A673 (cell line): ENCODE measurements around the gene ENDOU. TPM values are rescaled to one million over a fixed set of nuclear protein-coding genes. Genes with fewer than 3 reads are reported as not detected.
A peak's percentile ranks its signal among the peaks of the same experiment; 100 is the strongest.

Source experiments
- BruUV-seq: library from RNA; stranded (reverse); fragments of 400-500 nt; replicated peaks from 2 replicates; lab custom pipeline; 2021; lab: Mats Ljungman, UMichigan
- CTCF ChIA-PET: fragments of 300-600 bp; sonication (Branson Sonifier 250); formaldehyde crosslinking; loops from one replicate; lab custom pipeline; 2022; ENCODE audit warnings: antibody characterized with exemption; lab: Charles Lee
- POLR2A ChIA-PET: fragments of 300-600 bp; sonication (Branson Sonifier 250); formaldehyde crosslinking; loops from one replicate; lab custom pipeline; 2022; ENCODE audit warnings: antibody characterized with exemption; ENCODE audit not compliant: low non-redundant PET; lab: Charles Lee
- DNase-seq: peaks from one replicate; pipeline ENCODE4 v3.0.0-alpha.2; 2015; ENCODE audit warnings: low spot score
- H3K27ac ChIP-seq: fragments of 200-600 bp; sonication (generic); 2 replicates; pipeline ENCODE4 v1.5.1; 2016; ENCODE audit warnings: mixed run types, low read depth, mild to moderate bottlenecking, mixed read lengths, antibody characterized with exemption, low read length; ENCODE audit not compliant: poor library complexity, severe bottlenecking
- H3K27me3 ChIP-seq: fragments of 200-600 bp; sonication (generic); replicated peaks from 2 replicates; pipeline ENCODE4 v1.6.1; 2017; ENCODE audit warnings: mixed run types, low read depth, mild to moderate bottlenecking, mixed read lengths, antibody characterized with exemption, low read length; ENCODE audit not compliant: insufficient read depth, poor library complexity
- H3K36me3 ChIP-seq: fragments of 200-600 bp; sonication (generic); 2 replicates; pipeline ENCODE4 v1.6.1; 2016; ENCODE audit warnings: mixed run types, mild to moderate bottlenecking, mixed read lengths, antibody characterized with exemption, low read length; ENCODE audit not compliant: insufficient read depth, poor library complexity, severe bottlenecking
- H3K4me1 ChIP-seq: fragments of 200-600 bp; sonication (generic); 2 replicates; pipeline ENCODE4 v1.6.1; 2017; ENCODE audit warnings: mixed run types, mild to moderate bottlenecking, mixed read lengths, antibody characterized with exemption, low read length; ENCODE audit not compliant: insufficient read depth, poor library complexity, severe bottlenecking
- H3K4me3 ChIP-seq: fragments of 200-600 bp; sonication (generic); 2 replicates; pipeline ENCODE4 v1.5.1; 2016; ENCODE audit warnings: low read depth, mixed run types, mild to moderate bottlenecking, mixed read lengths, low read length; ENCODE audit not compliant: poor library complexity, severe bottlenecking
- H3K9me3 ChIP-seq: fragments of 200-600 bp; sonication (generic); 2 replicates; pipeline ENCODE4 v1.6.1; 2016; ENCODE audit warnings: mixed run types, low read depth, mild to moderate bottlenecking, mixed read lengths, antibody characterized with exemption, low read length; ENCODE audit not compliant: poor library complexity, severe bottlenecking
- CTCF ChIP-seq: fragments of 300-800, 200-600 bp; sonication (generic); conservative IDR thresholded peaks from 2 replicates; pipeline ENCODE4 v1.5.1; 2017; ENCODE audit warnings: low read depth, mild to moderate bottlenecking, antibody characterized with exemption, low read length, moderate library complexity, mixed read lengths
- EZH2 ChIP-seq: fragments of 200-600 bp; sonication (generic); IDR thresholded peaks from 2 replicates; pipeline ENCODE4 v1.6.1; 2017; ENCODE audit warnings: borderline replicate concordance, low read depth, mild to moderate bottlenecking, mixed read lengths, antibody characterized with exemption, low read length; ENCODE audit not compliant: poor library complexity, severe bottlenecking
- intact Hi-C: fragments of 100-400 bp; cut with micrococcal nuclease; formaldehyde crosslinking; loops from one replicate; pipeline ENCODE4 v1.10.0; 2022; ENCODE audit not compliant: unreplicated experiment
- total RNA-seq: library from RNA; stranded (reverse); gene quantifications from 2 replicates; pipeline ENCODE4 v1.2.3, GENCODE V29; 2021

Gene ENDOU
- total RNA-seq, 1 experiment from 2014 or later, result 0.58 TPM

DNA sequence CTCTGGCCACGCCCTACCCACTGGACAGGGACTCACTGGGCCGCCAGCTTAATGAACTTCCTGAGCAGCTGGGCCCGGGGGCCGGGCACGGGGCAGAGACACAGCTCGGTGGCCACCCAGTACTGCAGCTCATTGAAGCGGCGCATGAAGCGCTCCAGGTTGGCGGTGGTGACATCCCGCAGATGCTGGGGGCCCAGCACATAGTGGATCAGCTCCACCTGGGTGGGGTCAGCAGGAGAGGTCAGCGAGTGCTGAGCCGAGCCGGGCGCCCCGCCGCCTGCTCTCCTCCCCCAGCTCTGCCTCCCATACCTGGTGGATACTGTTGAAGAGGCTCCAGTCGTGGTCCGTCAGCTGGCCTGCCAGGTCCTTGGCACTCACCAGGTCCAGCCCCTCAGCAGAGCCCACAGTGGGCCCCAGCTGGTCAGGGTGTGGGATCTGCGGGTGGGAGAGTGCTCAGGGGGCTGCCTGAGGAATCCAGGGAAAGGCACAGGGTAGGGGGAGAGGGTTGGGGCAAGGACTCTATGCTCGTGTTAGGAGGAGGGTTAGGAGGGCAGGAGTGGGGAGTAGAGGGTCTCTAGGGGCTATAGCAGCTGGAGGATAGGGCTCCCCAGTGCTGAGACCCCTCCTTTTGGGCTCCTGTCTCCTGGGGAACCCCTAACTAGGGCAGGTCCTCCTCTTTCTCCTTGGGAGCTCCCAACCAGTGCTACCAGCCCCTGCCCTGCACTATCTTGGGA, 15.5 kb upstream of the ENDOU start:
- Histone ChIP-seq H3K4me3 (no peak overlapping the region), H3K27ac (peak overlapping the region; percentile 93), H3K4me1 (peaks cover 37% of the 10 kb centered on the region), H3K27me3 (no peaks in the 10 kb centered on the region), H3K36me3 (no peaks in the 10 kb centered on the region), H3K9me3 (no peaks in the 10 kb centered on the region)
- no peak for DNase-seq
- TF ChIP-seq EZH2, result no peak
- no peak for TF ChIP-seq CTCF
- ChIA-PET CTCF (interaction anchor here (0.5 to 2.4 kb wide), 12 partner anchors 11 to 98 kb away, joined by 3 to 18 read pairs (median 5); partner anchors contain the start of genes RAPGEF3 and SLC48A1), POLR2A (interaction anchor here (0.5 kb wide), 1 partner anchor 387 kb away, joined by 3 read pairs; no protein-coding TSS in a partner anchor)
- no TSS peak for BruUV-seq
- intact Hi-C loops, result loop anchor here (5.0 kb wide), 1 partner anchor 37 kb away; no protein-coding TSS in a partner anchor

DNA sequence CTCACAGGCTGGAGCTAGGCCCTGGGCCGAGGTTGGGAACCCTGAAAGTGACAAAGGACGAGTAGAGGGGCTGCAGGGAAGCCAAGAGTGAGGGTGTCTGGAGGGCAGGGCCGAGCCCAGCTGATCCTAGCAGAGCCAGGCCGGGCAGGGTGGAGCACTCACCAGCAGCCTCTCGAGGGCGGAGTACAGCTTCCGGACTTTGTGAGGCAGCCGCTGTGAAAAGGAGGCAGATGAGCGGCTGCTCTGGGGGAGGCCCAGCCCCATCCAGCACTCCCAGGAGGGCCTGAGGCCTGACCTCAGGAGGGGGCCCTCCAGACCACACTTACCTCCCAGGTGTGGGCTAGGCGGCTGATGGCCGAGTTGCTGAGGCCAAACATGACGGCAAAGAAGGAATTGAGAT, 14.7 kb upstream of the ENDOU start:
- no TSS peak for BruUV-seq
- no peak for TF ChIP-seq EZH2
- no peak for TF ChIP-seq CTCF
- H3K9me3 ChIP-seq, result no peaks in the 10 kb centered on the region
- ChIA-PET CTCF (interaction anchor here (0.7 kb wide), 1 partner anchor 99 kb away, joined by 3 read pairs; no protein-coding TSS in a partner anchor), POLR2A (no interaction called here)
- H3K27ac ChIP-seq, result peak overlapping the region; percentile 93
- H3K4me3 ChIP-seq, result no peak overlapping the region
- no peaks in the 10 kb centered on the region for H3K27me3 ChIP-seq
- no peaks in the 10 kb centered on the region for H3K36me3 ChIP-seq
- no peak for DNase-seq
- peaks cover 37% of the 10 kb centered on the region for H3K4me1 ChIP-seq
- intact Hi-C loops, result loop anchor here (5.0 kb wide), 1 partner anchor 37 kb away; no protein-coding TSS in a partner anchor

GRCh38 chr12:47739297-47739696, 14.0 kb upstream of the ENDOU start:
- H3K4me1 ChIP-seq, result peaks cover 37% of the 10 kb centered on the region
- H3K27me3 ChIP-seq, result no peaks in the 10 kb centered on the region
- H3K4me3 ChIP-seq, result no peak overlapping the region
- H3K9me3 ChIP-seq, result no peaks in the 10 kb centered on the region
- no TSS peak for BruUV-seq
- H3K27ac ChIP-seq, result peak overlapping the region; percentile 93
- POLR2A ChIA-PET, result no interaction called here
- no peak for DNase-seq
- no peak for TF ChIP-seq CTCF
- no peak for TF ChIP-seq EZH2
- intact Hi-C loops, result no loop called here
- CTCF ChIA-PET, result no interaction called here
- H3K36me3 ChIP-seq, result no peaks in the 10 kb centered on the region
